GM18868 (cell line): ENCODE measurements around the gene TMPRSS6.
A peak's percentile ranks its signal among the peaks of the same experiment; 100 is the strongest.

ENCODE experiments used
- ATAC-seq: cut with Tn5 transposase; IDR thresholded peaks from one replicate; pipeline ENCODE4 v1.9.1; 2021; ENCODE audit warnings: mild to moderate bottlenecking, moderate library complexity; ENCODE audit not compliant: unreplicated experiment

TMPRSS6 gene

DNA sequence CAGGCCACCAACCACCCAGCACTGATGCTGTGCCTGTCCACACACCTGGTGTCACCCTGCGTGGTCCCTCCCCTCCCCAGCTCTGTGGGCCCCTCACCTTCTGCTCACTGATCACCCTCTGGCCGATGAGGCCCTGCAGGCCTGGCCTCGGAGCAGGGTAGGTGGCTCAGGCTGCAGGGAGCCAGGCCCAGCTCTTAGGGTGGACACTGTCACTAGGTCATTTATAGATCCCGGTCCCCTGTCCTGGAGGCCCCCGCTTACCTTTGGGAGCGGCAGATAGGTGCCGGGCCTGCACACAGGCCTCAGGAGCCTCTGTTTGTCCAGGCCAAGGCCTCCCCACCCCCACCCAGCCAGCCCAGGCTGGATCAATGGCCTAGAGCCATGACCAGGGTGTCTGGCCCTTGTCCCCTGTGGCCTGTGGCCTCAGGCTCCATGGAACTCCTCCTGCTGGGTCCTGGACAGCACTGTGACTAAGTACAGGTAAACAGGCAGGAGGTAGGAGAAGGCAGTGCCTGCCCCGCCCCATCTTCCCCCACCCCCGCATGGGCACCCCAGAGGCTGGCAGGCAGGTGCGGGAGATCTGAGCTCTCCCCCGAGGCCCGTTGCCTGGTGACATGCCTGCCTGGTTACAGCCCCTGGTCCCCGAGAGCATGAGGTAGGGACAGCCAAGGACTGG lies at the start of gene TMPRSS6:
Gene TMPRSS6 (minus strand): TSS at position 472 of the 676 bp plus-strand sequence. CDS start 6,296 bp downstream, outside the sequence.
- ATAC-seq: no peak

DNA sequence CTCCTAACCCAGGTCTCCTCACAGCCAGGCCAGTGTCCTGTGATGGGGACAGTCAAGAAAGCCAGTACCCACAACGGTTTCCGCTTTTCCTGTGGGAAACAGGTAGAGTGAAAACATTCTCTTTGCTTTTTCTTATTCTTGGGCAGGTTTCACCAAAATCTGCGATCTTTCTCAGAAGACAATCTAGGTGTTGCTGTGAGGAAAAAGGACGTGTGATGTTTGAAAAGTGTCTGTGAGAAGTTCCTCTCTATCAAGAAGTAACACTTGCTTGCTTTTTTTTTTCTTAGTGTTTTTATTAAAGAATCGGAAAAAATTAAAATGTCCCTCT lies 49.4 kb upstream of the TMPRSS6 start:
- ATAC-seq: no peak

DNA sequence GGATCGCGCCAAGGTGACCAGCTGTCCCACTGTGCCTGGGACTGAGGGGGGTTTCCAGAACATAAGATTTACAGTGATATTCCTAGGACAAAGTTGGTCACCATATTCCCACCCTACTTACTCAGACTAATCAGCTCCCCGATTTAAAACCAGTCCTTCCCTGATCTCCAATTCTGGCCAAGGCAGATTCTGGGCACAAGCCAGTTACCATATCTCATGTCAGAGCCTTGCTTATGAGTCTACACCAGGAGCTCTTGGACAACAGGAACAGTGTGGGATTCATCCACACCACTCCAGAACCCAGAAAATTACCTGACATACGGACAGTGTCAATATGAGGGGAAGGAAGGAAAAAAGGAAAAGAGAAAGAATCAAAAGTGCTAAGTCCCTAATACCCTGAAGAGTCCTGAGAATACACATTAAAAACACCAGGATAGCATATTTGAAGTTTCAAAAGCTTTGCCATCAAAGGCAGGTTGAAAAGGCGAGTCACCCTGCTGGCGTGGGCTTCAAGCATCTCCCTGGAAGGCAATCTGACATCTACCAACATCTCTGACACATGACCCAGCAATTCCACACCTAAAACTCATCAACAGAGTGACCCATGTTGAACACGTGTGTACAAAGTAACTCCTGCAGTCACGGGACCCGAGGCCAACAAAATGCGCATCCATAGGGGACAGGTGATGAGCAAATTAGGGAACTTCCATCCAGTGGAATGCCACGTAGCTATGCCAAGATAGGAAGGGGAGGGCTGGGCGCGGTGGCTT lies 48.2 kb upstream of the TMPRSS6 start:
- no peak for ATAC-seq

DNA sequence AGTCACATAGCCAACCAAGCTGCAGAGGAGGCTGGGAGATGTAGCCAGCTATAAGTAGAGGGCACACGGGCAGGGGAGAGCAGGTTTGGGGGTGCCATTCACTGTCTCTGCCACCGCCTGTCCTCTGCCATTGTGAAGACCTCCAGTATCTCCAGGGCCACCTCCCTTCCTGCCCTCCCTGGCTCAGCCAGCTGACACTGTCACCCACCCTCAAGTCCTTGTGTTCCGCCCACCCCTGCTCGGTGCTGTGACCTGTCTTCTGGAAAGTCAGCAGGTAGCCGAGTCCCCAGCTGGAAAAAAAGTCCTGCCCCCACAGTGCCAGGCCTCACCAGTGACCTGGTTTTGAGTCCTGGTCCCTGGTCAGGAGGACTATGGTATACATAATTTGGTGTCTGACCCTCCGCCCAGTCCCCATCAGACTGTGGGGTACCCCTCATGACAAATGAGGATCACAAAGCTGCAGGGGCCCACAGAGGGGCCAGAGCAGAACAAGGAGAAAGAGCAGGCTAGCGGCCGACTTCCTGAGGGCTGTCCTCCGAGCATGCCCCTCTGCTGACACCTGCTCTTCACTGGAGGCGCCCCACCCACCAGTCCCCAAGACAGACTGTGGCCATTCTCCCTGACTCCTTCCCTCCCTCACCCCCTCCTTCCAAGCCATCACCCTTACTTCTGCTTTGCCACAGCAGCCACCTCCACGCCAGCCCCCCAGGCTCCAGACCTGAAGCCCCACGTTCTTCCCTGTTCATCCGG lies 47.3 kb upstream of the TMPRSS6 start:
- no peak for ATAC-seq

DNA sequence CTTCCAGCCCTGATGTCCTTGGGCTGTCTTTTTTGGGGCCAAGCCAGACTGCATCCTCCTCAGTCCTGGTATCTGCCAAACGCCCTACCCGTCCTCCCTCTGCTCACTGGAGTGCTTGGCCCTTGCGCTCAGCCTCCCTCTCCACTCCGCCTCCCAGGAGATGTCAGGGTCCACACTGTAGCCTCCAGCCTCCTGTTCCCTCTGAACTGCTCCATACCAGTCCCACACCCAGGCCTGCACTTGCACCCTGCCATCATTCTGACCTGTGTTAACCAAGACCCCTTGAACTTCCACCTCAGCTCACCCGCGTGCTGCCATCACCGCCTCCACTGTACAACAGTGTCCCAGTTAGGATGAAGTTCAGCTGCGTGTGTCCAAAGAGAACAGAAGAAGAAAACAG lies 46.5 kb upstream of the TMPRSS6 start:
- no peak for ATAC-seq

DNA sequence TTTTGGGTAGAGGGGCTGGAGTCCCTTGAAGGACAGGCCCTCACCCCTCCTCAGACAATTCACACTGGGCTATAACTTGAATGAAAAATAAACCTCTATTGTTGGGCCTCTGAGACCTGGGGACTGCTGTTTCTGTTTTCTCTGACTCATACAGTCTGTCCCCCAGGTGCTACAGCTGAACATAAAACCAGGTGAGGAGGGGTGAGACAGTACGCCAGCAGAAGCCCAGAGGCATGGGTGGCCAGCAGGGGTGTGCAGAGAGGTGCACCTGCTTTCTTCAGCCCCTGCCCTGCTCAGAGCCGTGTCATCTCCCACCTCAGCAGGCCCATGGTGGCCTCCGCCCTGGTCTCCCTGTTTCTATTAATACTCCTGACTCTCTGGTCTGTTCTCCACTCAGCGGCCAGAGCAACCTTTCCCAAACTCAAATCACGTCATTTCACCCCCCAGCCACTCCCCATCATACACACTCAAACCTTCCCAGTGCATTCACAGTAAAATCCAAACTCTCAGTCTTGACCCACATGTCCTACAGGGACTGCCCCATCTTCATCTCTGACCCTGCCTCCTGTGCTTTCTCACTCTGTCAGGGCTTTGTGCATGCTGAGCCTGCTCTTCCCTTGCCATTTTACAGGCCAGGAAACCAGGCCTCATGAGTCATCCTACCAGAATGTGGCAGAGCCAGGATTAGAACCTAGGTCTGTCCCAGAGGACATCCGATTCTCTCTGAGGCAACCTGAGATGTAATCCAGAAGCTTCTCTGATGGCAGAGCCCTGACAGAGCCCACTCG lies 45.6 kb upstream of the TMPRSS6 start:
- ATAC-seq: no peak

DNA sequence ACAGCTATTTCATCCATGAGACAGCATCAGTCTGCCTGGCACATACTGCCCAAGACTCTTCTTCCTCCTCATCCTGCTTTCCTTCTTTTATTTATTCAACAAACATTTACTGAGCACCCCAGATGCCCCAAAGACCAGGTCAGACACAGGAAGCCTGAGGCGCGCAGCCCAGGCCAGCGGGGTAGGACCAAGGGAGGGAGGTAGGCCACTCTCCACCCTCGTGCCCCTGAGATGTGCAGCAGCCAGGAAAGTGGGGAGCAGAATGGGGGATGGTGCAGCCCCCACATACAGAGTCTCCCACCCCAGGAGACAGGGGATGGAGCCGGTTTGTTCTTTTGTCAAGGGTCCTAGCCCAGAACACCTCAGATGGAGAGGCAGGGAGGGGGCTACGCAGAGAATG lies 44.4 kb upstream of the TMPRSS6 start:
- ATAC-seq: no peak

DNA sequence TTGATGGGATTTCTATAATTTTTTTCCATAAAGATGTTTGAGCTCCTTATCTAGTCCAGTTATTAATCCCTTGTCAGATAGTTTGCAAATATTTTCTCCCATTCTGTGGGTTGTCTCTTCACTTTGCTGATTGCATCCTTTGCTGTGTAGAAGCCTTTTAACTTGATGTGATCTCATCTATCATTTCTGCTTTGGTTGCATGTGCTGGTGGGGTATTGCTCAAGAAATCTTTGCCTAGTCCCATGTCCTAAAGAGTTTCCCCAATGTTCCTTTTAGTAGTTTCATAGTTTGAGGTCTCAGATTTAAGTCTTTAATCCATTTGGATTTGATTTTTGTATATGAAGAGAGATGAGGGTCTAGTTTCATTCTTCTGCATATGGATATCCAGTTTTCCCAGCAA lies 41.9 kb upstream of the TMPRSS6 start:
- no peak for ATAC-seq

DNA sequence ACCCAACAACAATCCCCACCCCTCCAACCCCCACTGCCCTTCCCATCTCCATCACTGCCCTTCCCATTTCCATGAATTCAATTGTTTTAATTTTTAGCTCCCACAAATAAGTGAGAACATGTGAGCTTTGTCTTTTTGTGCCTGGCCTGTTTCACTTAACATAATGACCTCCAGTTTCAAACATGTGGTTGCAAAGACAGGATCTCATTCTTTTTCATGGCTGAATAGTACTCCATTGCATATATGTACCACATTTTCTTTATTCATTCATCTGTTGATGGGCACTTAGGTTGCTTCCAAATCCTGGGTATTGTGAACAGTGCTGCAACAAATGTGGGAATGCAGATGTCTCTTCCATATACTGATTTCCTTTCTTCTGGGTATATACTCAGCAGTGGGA lies 41.2 kb upstream of the TMPRSS6 start:
- ATAC-seq: no peak

DNA sequence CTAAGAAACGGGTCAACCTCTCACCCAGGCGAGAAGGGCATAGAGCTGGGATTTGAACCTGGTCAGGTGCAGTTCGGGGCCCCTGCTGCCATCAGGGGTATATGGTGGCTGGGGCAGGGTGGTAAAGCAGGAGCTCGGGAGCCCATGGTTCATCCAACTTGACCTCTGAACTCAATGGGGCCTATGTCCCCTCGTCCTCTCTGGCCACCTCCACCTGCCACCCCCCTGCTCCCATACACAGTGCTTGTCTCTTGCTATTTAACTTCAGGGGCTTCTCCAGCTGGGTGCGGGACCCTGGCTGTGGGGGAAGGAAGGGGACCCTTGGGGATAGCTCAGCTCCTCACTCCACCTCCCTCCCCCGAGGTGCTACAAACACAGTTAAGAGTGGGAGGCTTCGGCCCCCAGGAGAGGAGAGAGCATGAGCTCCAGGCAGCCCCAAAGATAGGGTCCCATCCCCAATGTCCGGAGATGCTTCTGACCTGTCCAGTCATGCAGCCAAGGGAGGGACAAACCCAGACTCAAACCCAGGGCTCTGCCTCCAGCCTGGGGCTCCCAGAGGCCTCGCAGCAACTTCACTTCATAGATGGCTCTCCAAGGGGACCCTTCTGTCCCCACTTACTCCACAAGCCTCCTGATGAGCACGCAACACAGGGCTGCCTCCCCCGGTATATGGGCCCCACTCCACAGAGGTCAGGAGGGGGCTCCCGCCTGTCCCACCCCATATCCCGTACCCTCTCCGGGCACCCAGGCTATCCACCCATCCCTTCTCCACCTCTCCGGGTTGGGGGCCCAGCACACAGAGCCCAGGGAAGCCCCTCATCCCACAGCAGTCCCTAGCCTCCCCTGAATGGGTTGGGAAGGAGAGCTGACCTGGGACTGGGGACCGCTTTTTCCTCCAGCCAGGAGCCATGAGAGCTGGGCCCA lies 39.5 kb upstream of the TMPRSS6 start:
- peak; percentile 6 for ATAC-seq

DNA sequence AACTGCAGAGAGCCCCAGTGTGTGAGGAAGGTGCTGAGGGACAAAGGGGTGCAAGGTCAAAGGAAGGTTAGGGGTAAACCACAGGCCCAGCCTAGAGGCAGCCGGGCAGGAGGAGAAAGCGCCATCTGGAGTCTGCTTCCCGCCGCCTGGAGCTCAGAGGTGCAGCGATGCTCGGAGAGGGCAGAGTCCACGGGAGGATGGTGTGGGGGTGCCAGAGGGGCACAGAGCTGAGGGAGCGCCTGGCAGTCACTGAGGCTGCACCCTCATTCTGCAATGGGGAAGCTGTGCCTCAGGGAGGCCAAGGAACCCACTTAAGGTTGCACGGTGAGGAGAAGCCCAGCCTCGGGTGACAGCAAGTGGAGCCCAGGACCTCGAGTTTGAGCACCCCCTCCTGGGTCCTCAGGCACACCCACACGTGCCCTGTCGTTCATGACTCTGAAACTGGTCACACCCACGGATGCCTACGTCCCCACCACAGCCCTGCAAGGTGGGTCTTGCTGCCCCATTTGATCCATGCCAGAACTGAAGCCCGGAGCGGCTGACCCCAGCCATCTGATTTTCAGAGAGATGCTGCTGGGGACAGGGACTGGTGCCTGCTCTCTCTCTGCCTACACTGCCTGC lies 38.6 kb upstream of the TMPRSS6 start:
- ATAC-seq: no peak

DNA sequence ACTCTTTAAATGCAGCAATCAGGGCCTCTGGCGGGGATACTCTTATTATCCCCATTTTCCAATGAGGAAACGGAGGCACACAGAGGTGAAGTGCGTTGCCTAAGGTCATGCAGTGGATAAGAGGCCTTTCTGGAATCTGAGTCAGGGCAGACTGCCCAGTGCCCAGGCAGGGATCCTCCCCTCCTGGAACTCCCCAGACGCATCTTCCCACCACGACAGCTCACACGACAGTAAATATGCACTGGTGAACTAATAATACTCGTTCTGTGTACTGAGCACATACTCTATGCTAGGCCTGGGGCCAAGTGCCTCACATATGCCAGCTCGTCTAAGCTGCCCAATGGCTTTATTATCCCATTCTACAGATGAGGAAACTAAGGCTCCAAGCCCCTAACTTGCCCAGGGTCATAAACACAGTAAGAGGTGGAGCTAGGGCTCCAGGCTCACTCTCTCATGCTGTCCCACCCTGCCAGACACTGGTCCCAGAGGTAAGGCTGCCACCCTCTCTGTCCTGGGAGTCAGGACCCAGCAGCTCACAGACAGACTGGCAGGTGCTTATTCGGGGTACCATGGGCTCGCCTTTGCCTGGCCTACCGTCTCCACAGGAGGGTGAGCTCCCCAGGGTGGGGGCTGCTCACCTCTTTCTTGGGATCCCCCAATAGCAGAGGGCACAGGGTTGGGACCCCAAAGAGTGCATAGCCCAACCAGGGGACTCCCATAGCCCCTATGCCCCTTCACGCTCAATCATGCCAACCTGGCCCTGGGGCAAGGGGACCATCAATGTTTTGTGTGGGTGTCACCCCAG lies 37.9 kb upstream of the TMPRSS6 start:
- ATAC-seq: no peak

DNA sequence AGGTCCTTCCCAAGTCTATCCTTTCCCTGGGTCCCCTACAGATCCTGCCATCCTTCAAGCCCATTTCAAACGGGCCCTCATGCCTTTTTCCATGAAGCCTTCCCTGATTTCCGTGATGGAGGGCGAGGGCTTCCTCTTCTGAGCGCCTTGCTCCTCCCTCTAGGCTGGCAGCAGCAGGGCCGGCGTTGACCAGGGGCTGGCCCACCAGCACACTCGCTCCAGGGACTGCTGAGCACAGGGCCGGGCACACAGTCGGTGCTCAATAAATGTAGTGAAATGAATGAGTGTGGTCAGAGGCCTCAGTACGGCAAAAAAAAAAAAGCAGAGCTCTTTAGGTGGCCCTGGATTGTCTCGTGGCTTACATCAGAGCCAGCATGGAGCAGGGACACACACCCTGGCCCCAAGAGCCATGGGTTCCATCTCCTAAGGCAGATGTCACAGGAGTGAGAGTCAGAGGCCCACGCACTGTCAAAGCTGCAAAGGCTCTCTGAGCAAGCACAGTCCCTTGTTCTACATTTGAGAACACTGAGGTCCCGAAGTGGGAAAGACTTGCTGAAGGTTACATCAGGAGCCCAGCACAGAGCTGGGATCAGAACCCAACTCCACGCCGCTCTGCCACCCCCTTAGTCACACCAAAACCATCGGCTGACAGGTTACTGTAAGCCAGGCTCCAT lies 37.1 kb upstream of the TMPRSS6 start:
- no peak for ATAC-seq

DNA sequence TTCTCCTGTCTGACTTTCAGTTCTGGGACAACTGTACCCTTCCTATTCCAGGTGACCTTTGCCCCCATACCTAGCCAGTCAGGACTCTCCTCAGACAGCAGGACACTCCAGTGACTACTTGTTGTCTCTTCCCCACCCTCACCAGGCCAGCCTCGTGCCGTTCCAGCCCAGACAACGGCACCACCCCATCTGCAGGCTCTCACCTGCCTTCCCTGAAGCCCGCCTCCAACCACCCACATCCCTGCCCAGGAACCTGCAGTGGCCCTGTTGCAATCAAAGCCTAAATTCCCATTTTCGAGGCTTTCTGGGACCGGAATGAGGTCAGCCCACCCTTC lies 36.5 kb upstream of the TMPRSS6 start:
- ATAC-seq: no peak

DNA sequence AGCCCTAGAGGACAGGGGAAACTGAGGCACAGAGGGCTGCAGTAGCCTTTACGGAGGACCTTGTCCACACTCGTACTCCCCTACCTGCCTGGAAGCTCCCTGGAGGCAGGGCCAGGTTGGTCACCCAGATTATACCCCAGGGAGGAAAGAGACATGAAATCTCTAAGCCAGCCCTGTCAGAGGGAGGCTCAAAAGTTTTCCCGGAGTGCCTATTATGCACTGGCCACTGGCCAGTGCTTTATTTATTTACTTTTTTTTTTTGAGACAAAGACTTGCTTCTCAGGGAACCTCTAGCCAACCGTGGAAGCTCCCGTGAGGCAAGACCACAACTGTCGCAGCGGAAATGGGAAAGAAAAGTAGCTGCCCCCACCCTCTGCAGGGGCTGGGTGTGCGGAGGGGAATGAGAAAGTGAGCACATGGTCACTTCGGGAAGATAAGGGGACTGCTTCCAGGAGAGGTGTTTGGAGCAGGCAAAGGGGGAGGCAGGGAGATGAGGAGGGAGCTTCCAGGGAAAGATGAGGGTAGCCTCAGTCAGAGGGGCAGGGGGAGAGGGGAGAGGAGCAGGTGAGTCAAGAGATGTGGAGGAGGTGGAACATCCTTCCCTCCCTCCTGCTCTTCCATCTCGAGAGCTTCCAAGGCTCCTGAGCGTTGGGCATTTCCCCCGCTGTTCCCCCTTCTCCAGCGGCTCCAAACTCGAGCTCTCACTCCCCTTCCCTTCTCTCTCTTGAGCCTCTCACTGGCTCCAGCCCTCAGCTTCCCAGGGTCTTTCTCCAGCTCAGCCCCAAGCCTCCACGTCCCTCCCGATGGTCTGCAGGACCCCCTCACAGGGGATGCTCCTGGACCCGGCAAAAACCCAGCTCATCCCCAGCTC lies 35.9 kb upstream of the TMPRSS6 start:
- ATAC-seq: no peak

DNA sequence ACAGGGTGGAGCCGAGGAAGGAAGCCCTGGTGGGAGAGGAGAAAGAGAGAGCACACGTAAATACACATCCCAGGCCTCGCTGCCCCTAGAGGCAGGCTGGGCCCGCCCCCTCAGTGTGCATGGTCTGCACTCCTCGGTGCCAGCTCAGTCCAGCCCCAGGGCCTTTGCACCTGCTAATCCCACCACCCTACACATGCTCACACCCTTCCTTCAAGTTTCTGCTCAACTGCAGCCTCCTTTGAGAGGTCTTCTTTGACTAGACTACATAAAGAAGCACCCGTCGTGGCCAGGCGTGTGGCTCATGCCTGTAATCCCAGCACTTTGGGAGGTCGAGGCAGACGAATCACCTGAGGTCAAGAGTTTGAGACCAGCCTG lies 34.7 kb upstream of the TMPRSS6 start:
- no peak for ATAC-seq

DNA sequence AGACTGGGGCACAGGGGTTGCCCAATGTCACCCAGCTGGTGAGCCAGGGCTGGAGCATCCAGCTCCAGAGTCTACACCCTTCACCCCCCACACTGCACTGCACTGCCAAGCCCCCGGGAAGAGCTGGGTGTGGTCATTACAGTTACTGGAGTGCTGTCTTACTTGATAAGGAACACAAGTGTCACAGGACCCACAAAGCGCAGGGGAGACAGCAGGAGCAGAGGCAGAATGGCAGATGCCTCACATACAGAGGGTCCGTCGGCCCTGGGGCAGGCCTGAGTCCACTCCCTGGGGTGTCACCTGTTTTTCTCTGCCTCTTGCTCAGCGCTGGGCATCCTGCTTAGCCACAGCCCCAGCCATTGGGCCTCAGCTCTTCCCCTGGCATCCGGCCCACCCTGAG lies 32.5 kb upstream of the TMPRSS6 start:
- no peak for ATAC-seq

DNA sequence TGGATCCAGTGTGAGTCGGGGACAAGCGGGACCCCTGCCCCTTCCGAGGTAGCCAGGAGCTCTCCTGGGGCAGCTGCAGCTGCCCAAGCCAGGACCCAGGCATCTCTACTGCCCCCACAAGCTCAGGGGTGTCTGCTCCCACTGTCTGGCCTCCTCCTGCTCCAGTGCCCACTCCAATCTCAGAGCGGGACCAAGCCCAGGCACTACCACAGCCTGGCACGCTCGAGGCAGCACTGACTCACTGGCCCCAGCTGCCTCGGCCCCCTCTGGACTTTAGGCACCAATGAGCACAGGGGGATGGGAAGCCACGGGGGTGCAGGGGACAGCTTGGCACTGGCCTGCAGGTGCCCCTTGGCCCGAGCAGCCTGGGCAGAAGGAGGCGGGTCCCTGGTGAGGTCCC lies 32.0 kb upstream of the TMPRSS6 start:
- ATAC-seq: no peak
